NCI-H82 treated with DMSO at 0.1 percent for 48 hours (cell line): ENCODE data around the gene LAPTM5.

ENCODE experiments used
- DNase-seq: peaks from one replicate; lab custom pipeline; 2025; ENCODE audit not compliant: unreplicated experiment; lab: John Stamatoyannopoulos, UW

Gene LAPTM5

GRCh38 chr1:30683699-30684098 lies 73.9 kb downstream of the LAPTM5 start:
- DNase-seq, result no peak
